ENCODE measurements around the gene B3GALT4. TPM values are rescaled to one million over a fixed set of nuclear protein-coding genes. Genes with fewer than 3 reads are reported as not detected.

Gene B3GALT4
- total and polyA plus RNA-seq, 2 of the 13 experiments (the other 11 are each of a cell fraction or from before 2014, with no cell fraction given) = 0.04 to 0.27 TPM

DNA sequence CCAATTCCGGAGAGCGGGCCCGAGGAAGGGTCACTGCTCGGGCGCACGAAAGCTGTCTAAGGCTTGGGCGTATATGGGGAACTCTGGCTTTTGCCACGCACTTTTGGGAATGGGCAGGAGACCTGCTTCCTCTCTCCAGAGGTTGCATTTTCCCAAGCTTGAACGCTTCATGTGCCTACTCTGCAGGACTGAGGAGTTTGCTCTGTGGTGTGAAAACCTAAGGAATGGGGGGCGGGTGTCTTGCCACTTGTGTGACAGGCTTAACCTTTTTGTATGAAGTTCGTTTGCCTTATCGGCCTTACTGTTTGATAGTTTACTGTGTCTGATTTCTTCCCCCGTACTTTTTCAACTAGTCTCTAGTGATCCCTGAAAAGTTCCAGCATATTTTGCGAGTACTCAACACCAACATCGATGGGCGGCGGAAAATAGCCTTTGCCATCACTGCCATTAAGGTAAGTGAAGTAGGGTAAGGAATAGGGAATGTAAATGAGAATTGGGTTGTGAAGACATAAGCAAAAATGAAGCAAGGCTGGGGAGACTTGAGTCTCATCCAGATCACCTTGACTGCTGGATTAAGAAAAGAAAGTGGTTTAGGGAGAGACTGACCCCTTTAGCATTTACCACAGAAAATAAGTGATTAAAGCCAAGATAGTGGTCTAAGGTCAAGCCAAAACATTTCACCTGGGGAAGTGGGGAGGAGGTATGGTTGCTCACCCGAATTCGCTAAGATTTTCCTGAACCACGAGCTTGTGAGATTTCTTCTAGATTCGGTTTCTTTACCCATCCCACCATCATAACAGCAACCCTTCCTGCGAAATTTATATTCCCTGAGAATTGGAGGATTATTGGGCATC, 4.4 kb upstream of the B3GALT4 start (continued):
- TF ChIP-seq ZNF674 (CRISPR knock-in tag; IDR thresholded peaks at IDR 0.05; ENCODE audit: low read depth) (0 out of 2 replicates have a peak, but pooled peaks have one; percentile 15), CENPBD1 (CRISPR knock-in tag; IDR thresholded peaks at IDR 0.05; ENCODE audit: borderline replicate concordance, low read depth) (no peak), STAT6 (CRISPR knock-in tag; IDR thresholded peaks at IDR 0.05; ENCODE audit: borderline replicate concordance) (no peak), PRPF4 (IDR thresholded peaks at IDR 0.05; ENCODE audit: low read depth, low read length, poor library complexity, severe bottlenecking) (no peak), KMT2A (CRISPR knock-in tag; IDR thresholded peaks at IDR 0.05) (0 out of 2 replicates have a peak, but pooled peaks have one; percentile 12), ZNF709 (CRISPR knock-in tag; IDR thresholded peaks at IDR 0.05) (no peak), ZBTB7B (CRISPR knock-in tag; IDR thresholded peaks at IDR 0.05) (no peak; the same call in 1 of the 2 replicates), MBNL3 (CRISPR knock-in tag; conservative IDR thresholded peaks at IDR 0.05) (0 out of 2 replicates have a peak, but pooled peaks have one; percentile 47), SOX13 (IDR thresholded peaks at IDR 0.05) (0 out of 2 replicates have a peak, but pooled peaks have one; percentile 0), SOX13 (CRISPR knock-in tag; conservative IDR thresholded peaks at IDR 0.05 in 1 of 2, IDR thresholded peaks at IDR 0.05 in 1 of 2) (no peak), FUBP1 (CRISPR knock-in tag; IDR thresholded peaks at IDR 0.05; ENCODE audit: borderline replicate concordance) (0 out of 2 replicates have a peak, but pooled peaks have one; percentile 72), ZBTB14 (CRISPR knock-in tag; IDR thresholded peaks at IDR 0.05) (0 out of 2 replicates have a peak, but pooled peaks have one; percentile 33), DMAP1 (CRISPR knock-in tag; IDR thresholded peaks at IDR 0.05) (peak; percentile 75), ZNF207 (IDR thresholded peaks at IDR 0.05; ENCODE audit: borderline replicate concordance) (no peak)
- TF ChIP-seq, protein P1, sequence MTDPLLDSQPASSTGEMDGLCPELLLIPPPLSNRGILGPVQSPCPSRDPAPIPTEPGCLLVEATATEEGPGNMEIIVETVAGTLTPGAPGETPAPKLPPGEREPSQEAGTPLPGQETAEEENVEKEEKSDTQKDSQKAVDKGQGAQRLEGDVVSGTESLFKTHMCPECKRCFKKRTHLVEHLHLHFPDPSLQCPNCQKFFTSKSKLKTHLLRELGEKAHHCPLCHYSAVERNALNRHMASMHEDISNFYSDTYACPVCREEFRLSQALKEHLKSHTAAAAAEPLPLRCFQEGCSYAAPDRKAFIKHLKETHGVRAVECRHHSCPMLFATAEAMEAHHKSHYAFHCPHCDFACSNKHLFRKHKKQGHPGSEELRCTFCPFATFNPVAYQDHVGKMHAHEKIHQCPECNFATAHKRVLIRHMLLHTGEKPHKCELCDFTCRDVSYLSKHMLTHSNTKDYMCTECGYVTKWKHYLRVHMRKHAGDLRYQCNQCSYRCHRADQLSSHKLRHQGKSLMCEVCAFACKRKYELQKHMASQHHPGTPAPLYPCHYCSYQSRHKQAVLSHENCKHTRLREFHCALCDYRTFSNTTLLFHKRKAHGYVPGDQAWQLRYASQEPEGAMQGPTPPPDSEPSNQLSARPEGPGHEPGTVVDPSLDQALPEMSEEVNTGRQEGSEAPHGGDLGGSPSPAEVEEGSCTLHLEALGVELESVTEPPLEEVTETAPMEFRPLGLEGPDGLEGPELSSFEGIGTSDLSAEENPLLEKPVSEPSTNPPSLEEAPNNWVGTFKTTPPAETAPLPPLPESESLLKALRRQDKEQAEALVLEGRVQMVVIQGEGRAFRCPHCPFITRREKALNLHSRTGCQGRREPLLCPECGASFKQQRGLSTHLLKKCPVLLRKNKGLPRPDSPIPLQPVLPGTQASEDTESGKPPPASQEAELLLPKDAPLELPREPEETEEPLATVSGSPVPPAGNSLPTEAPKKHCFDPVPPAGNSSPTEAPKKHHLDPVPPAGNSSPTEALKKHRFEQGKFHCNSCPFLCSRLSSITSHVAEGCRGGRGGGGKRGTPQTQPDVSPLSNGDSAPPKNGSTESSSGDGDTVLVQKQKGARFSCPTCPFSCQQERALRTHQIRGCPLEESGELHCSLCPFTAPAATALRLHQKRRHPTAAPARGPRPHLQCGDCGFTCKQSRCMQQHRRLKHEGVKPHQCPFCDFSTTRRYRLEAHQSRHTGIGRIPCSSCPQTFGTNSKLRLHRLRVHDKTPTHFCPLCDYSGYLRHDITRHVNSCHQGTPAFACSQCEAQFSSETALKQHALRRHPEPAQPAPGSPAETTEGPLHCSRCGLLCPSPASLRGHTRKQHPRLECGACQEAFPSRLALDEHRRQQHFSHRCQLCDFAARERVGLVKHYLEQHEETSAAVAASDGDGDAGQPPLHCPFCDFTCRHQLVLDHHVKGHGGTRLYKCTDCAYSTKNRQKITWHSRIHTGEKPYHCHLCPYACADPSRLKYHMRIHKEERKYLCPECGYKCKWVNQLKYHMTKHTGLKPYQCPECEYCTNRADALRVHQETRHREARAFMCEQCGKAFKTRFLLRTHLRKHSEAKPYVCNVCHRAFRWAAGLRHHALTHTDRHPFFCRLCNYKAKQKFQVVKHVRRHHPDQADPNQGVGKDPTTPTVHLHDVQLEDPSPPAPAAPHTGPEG (CRISPR knock-in tag; IDR thresholded peaks at IDR 0.05) = 0 out of 2 replicates have a peak, but pooled peaks have one; percentile 6
